Measurements from ENCODE around the gene BCKDHB. TPM values are rescaled to one million over a fixed set of nuclear protein-coding genes. Genes with fewer than 3 reads are reported as not detected.
A peak's percentile ranks its signal among the peaks of the same experiment; 100 is the strongest.

The BCKDHB gene
- total and polyA plus RNA-seq, 2 of the 4 experiments (the other 2 are of a cell fraction): 11.2 to 11.8 TPM

DNA sequence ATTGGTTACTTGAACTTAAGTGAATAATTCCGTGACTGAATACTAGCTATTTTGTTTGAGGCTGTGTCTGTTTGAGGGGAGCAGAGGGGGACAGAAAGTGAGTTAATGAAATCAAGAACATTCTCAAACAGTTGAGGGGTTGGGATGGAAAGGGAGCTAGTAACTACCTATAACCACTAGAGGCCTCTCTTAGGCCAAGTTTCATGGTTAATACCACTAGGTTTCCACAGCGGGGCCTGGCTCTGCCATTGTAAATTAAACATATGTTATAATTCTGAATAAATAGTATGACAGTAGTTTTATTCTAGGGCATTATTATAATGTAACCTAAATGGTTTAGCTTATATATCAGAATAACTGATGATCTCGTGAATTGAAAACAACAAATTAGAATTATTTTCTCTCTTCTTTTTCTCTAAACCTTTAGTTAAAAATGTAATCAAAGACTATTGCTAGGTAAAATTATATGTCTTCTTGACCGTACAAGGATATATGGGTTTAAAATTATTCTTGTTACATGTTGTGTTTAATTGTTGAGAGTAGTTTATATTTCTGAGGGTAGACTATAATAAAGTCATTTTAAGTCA, 108.1 kb downstream of the BCKDHB start:
- Histone ChIP-seq H3K79me1 (ENCODE audit: low read depth in 1 of 2, low read length in 2 of 2) (no peaks in the 10 kb centered on the region), H2AK5ac (ENCODE audit: low read depth, low read length) (no peak overlapping the region), H2AK9ac (replicated peaks; ENCODE audit: low read depth, low read length, poor library complexity) (no peak overlapping the region), H2AFZ (replicated peaks; ENCODE audit: low read length, poor library complexity) (no peak overlapping the region), H3K18ac (ENCODE audit: low read depth, low read length) (no peak overlapping the region), H2BK20ac (ENCODE audit: low read depth, low read length) (no peak overlapping the region), H4K91ac (ENCODE audit: insufficient read depth, low read depth, low read length) (no peak overlapping the region), H3K9ac (ENCODE audit: low read depth, low read length) (no peak overlapping the region), H3K36me3 (ENCODE audit: control insufficient read depth, insufficient read depth, low read length) (no peaks in the 10 kb centered on the region), H3K4ac (ENCODE audit: low read depth, low read length) (no peak overlapping the region), H3K14ac (replicated peaks; ENCODE audit: low read depth, low read length) (no peak overlapping the region), H3K4me2 (ENCODE audit: low read depth, low read length) (no peak overlapping the region), H3K56ac (ENCODE audit: extremely low read depth, insufficient read depth, low read length) (no peak overlapping the region), H4K8ac (ENCODE audit: low read depth in 2 of 2, low read length in 2 of 2) (no peak overlapping the region), H3K27me3 (ENCODE audit: control insufficient read depth, insufficient read depth, low read length) (no peaks in the 10 kb centered on the region), H3K4me1 (ENCODE audit: control insufficient read depth, insufficient read depth, low read length) (peaks cover 2% of the 10 kb centered on the region; the same call in 1 of the 2 replicates), H2BK15ac (ENCODE audit: low read depth, low read length) (no peak overlapping the region), H3K9me3 (ENCODE audit: control insufficient read depth, insufficient read depth, low read length) (no peaks in the 10 kb centered on the region), H2BK120ac (ENCODE audit: low read depth, low read length) (no peak overlapping the region), H4K5ac (ENCODE audit: low read depth, low read length) (no peak overlapping the region), H3K23ac (ENCODE audit: low read depth, low read length) (no peak overlapping the region), H2BK5ac (ENCODE audit: low read depth, low read length, poor library complexity, severe bottlenecking) (peak overlapping the region; percentile 8), H3K4me3 (ENCODE audit: insufficient read depth, low read depth, low read length) (no peak overlapping the region), H4K20me1 (ENCODE audit: insufficient read depth, low read length) (no peaks in the 10 kb centered on the region), H3K27ac (ENCODE audit: insufficient read depth, low read length) (no peak overlapping the region), H3K9me1 (ENCODE audit: insufficient read depth, low read length) (peaks cover 3% of the 10 kb centered on the region)
- ChIA-PET POLR2A (ENCODE audit: unreplicated experiment) (no interaction called here), CTCF (interaction anchor here (0.6 to 1.8 kb wide), 7 partner anchors 11 to 1065 kb away, joined by 3 to 6 read pairs (median 3); no protein-coding TSS in a partner anchor)
- intact Hi-C loops (cut with micrococcal nuclease): loop anchor here (2.0 to 10.0 kb wide), 6 partner anchors 210 to 1538 kb away; partner anchors contain the start of gene TENT5A
- DNase-seq (peak; percentile 70), ATAC-seq (ENCODE audit: low read depth) (peak; percentile 97)
- no TSS peak for BruUV-seq (replicated peaks)
- dilution Hi-C loops (cut with HindIII; ENCODE audit: low sequenced_read_pairs, unreplicated experiment): no loop called here
- in situ Hi-C loops (cut with MboI; ENCODE audit: low sequenced_read_pairs): loop anchor here (10.0 to 25.0 kb wide), 2 partner anchors 1540 to 1798 kb away; partner anchors contain the start of gene TENT5A
- no CpG with 5 or more reads among the region's 4 CpGs for WGBS, 2 experiments (ENCODE audit: extremely low coverage in 2 of 2, insufficient read length in 1 of 2)
- TF ChIP-seq, protein P1, sequence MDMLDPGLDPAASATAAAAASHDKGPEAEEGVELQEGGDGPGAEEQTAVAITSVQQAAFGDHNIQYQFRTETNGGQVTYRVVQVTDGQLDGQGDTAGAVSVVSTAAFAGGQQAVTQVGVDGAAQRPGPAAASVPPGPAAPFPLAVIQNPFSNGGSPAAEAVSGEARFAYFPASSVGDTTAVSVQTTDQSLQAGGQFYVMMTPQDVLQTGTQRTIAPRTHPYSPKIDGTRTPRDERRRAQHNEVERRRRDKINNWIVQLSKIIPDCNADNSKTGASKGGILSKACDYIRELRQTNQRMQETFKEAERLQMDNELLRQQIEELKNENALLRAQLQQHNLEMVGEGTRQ (IDR thresholded peaks at IDR 0.05; ENCODE audit: low read depth, low read length): no peak
- TF ChIP-seq, protein P2, sequence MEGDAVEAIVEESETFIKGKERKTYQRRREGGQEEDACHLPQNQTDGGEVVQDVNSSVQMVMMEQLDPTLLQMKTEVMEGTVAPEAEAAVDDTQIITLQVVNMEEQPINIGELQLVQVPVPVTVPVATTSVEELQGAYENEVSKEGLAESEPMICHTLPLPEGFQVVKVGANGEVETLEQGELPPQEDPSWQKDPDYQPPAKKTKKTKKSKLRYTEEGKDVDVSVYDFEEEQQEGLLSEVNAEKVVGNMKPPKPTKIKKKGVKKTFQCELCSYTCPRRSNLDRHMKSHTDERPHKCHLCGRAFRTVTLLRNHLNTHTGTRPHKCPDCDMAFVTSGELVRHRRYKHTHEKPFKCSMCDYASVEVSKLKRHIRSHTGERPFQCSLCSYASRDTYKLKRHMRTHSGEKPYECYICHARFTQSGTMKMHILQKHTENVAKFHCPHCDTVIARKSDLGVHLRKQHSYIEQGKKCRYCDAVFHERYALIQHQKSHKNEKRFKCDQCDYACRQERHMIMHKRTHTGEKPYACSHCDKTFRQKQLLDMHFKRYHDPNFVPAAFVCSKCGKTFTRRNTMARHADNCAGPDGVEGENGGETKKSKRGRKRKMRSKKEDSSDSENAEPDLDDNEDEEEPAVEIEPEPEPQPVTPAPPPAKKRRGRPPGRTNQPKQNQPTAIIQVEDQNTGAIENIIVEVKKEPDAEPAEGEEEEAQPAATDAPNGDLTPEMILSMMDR (conservative IDR thresholded peaks at IDR 0.05; ENCODE audit: low read depth, low read length): peak; percentile 87
- TF ChIP-seq, protein P3, sequence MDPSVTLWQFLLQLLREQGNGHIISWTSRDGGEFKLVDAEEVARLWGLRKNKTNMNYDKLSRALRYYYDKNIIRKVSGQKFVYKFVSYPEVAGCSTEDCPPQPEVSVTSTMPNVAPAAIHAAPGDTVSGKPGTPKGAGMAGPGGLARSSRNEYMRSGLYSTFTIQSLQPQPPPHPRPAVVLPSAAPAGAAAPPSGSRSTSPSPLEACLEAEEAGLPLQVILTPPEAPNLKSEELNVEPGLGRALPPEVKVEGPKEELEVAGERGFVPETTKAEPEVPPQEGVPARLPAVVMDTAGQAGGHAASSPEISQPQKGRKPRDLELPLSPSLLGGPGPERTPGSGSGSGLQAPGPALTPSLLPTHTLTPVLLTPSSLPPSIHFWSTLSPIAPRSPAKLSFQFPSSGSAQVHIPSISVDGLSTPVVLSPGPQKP (IDR thresholded peaks at IDR 0.05; ENCODE audit: borderline replicate concordance, low read depth, low read length): no peak
- peak; percentile 76 for TF ChIP-seq SMC3 (IDR thresholded peaks at IDR 0.05; ENCODE audit: low read depth, low read length)
- no peak for TF ChIP-seq MXI1 (IDR thresholded peaks at IDR 0.05; ENCODE audit: borderline replicate concordance, low read depth, low read length)
- TF ChIP-seq CHD1 (IDR thresholded peaks at IDR 0.05; ENCODE audit: low read depth, low read length): no peak
- TF ChIP-seq MAFK (IDR thresholded peaks at IDR 0.05; ENCODE audit: low read depth, low read length): no peak
- TF ChIP-seq MAZ (IDR thresholded peaks at IDR 0.05; ENCODE audit: borderline replicate concordance, low read depth, low read length): no peak
- TF ChIP-seq POLR2A (IDR thresholded peaks at IDR 0.05; ENCODE audit: low read depth, low read length): no peak
- no peak for TF ChIP-seq RCOR1 (IDR thresholded peaks at IDR 0.05; ENCODE audit: insufficient replicate concordance, low read length)
- TF ChIP-seq BHLHE40 (IDR thresholded peaks at IDR 0.05; ENCODE audit: low read depth, low read length): no peak
- no peak for TF ChIP-seq NFE2L2 (IDR thresholded peaks at IDR 0.05; ENCODE audit: low read depth, low read length)
- no peak for TF ChIP-seq CEBPB (IDR thresholded peaks at IDR 0.05; ENCODE audit: low read depth, low read length)
- TF ChIP-seq FOS (IDR thresholded peaks at IDR 0.05; ENCODE audit: low read depth, low read length): no peak
- TF ChIP-seq RFX5 (IDR thresholded peaks at IDR 0.05; ENCODE audit: low read depth, low read length): no peak
- peak; percentile 90 for TF ChIP-seq RAD21 (IDR thresholded peaks at IDR 0.05; ENCODE audit: low read length)

Measured in IMR-90 (cell line).